GM12865 (cell line): ENCODE data around the gene DGAT2.

Experiments
- DNase-seq: peaks from one replicate; pipeline ENCODE4 v3.0.0; 2010; ENCODE audit warnings: low read depth
- H3K4me3 ChIP-seq: 2 replicates; pipeline ENCODE4 v1.5.1; 2011; ENCODE audit warnings: mild to moderate bottlenecking, low read depth, low read length, control low read depth
- TF ChIP-seq, protein P1 (sequence below): IDR thresholded peaks from 2 replicates; pipeline ENCODE4 v1.5.1; 2011; ENCODE audit warnings: low read length, control low read depth, low read depth, inconsistent platforms; ENCODE audit not compliant: insufficient read depth; ENCODE audit errors: missing control alignments

The DGAT2 gene

DNA sequence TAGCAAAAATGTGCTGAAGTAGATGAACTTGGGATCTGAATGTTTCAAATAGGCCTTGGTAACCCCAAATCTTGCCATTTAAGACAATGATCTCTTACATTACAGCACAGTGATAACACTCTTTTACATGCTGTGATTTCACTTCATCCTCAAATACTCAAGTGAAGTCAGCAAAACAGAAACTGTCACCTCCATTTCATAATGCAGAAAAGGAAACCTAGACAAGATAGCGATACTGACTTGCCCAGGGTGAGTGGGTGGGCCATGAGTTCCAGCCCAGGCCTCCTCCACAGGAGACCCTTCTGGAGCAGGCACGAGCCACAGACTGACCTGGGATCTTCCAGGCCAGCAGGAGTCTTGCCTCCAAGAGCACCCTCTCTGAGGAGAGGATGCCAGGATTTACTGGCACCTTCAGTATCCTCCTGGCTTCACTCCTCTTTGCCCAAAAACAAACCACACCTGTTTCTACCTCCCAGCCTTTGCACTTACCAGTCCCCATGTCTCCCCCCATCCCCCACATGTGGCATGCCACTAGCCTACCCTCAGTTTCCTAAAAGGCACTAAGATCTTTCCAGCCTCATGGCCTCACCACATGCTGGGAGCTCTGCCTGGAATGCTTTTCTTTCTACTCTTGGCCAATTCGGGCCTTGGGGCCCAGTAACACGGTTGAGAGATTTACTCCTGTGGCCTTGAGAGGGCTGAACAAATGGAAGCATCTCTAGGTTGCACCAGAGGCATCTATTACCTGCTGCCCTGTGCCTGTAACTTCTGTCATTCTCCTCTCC is 1.9 kb upstream of the DGAT2 start:
- TF ChIP-seq, protein P1, sequence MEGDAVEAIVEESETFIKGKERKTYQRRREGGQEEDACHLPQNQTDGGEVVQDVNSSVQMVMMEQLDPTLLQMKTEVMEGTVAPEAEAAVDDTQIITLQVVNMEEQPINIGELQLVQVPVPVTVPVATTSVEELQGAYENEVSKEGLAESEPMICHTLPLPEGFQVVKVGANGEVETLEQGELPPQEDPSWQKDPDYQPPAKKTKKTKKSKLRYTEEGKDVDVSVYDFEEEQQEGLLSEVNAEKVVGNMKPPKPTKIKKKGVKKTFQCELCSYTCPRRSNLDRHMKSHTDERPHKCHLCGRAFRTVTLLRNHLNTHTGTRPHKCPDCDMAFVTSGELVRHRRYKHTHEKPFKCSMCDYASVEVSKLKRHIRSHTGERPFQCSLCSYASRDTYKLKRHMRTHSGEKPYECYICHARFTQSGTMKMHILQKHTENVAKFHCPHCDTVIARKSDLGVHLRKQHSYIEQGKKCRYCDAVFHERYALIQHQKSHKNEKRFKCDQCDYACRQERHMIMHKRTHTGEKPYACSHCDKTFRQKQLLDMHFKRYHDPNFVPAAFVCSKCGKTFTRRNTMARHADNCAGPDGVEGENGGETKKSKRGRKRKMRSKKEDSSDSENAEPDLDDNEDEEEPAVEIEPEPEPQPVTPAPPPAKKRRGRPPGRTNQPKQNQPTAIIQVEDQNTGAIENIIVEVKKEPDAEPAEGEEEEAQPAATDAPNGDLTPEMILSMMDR = no peak
- H3K4me3 ChIP-seq = no peak overlapping the region
- peak; percentile 32 for DNase-seq

DNA sequence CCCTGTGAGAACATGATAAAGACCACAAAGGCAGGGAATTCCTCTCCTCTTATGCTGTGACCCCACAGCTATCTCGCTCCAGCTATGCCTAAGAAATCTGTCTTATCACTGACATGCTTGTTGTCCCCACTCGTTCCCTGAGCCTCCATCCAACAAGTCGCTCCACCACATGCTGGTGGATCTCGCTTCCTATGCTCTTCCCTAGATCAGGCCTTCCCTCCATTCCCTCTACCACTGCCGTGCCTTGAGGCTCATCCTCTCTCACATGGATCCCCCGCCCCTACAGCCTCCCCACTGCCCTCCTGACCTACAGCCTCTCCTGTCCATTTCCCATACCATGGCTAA is 1.4 kb upstream of the DGAT2 start:
- TF ChIP-seq, protein P1 = no peak
- H3K4me3 ChIP-seq = no peak overlapping the region
- no peak for DNase-seq

DNA sequence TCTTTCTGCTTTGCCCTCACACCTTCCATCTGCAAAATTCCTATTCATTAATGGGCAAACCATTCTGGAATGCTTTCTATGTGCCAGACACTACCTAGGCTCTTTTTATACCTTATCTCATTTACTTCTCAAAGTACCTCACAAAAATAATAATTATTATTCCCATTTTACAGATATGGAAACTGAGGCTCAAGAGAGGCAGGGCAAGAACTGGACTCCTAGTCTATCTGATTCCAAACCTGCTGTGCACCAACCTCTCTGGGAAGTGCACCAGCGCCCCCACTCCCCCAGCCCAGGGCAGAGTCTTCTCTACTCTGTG is 826 bp upstream of the DGAT2 start:
- peak overlapping the region; percentile 69 for H3K4me3 ChIP-seq
- no peak for DNase-seq
- TF ChIP-seq, protein P1 = no peak

DNA sequence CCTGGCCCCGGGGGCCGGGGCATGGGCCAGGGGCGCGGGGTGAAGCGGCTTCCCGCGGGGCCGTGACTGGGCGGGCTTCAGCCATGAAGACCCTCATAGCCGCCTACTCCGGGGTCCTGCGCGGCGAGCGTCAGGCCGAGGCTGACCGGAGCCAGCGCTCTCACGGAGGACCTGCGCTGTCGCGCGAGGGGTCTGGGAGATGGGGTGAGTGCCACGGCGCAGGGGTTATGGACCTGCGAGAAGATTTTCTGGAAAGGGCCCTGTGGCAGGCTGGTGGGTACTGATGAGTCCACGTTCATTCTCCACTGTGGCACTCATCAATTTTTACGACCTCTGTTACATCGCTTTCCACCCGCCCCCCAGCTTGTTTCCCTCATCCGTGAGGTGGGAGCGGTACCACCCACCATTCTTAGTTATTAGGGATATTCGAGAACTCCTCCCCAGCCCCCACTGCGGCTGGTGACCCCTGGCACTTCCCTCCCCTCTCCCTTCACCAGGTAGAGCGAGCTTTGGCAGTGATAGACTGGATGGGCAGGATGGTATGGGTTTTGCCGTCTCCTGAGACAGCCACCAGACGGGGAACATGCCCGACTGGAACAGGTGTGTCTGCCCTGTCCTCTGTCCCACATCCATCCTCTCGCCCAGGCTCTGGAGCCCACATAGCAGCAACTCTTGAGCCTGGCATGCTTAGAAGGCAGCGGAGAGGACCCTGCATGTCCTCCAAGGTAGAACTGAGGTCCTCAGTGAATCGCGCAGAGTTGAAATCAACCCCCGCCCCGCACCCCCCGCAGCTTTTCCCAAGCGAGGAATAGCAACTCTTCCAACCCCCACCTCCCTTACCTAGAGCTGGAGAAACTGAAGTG is 562 bp downstream of the DGAT2 start:
- no peak for DNase-seq
- TF ChIP-seq, protein P1 = no peak

DNA sequence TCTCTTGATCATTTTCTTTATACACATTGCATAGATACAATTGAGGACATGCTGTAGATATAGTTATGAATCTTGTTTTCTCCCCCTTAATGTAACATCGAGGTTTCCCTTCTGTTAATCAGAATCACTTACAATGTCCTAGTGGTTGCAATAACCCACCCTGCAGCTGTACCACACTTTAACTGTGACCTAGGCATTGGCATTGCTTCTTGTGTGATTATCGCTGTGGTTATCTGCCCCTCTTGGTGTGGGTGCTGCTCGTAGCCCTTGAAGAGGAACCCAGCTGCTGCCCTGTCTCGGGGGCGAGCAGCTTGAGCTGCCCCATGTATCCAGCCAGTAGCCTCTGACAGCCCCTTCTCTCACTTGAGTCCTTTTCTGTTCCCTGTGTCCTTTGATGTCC is 1.5 kb downstream of the DGAT2 start:
- TF ChIP-seq, protein P1 = no peak
- no peak overlapping the region for H3K4me3 ChIP-seq
- no peak for DNase-seq

More for the DNA sequence above, 562 bp downstream of the DGAT2 start:
- peak overlapping the region; percentile 69 for H3K4me3 ChIP-seq

DNA sequence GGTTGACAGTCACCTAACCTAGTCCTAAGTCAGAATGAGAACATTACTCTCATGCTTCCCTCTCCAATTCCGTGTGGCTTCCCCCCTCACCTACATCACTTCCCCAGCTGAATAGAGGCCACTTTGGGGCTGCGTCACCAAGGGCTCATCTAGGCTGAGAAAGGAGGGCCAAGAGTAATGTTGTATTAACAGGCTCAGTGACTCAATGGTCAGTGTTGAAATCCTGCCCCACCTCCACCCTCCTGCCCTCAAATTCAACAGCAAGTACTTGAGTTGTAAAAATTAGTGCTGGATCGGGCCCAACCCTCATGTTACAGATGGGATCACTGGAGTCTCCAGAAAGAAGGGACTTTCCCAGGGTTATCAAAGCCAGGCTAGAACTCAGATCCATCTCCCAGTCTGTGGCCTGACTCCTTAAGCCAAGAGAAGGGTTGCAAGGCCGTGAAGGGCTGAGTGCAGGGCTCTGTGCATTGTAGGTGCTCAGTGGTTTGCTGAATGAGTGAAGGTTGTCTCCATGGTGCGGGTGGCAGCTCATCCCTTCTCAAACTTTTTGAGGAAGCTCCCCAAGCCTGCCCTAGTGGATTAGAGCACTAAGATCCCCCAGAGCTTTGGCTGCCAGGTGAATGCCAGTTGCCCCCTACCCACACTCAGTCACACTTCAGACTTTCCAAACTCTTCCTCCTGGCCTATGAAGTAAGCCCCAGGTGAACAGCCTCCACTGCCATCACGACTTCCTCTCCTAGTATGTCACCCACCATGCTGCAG is 3.2 kb downstream of the DGAT2 start:
- DNase-seq = no peak

More for the DNA sequence above, 3.2 kb downstream of the DGAT2 start:
- H3K4me3 ChIP-seq = no peak overlapping the region
- TF ChIP-seq, protein P1 = no peak
